ENCODE results near the gene RNF115.

- TF ChIP-seq POLR2A (IDR thresholded peaks at IDR 0.05): no peak
- no peak for TF ChIP-seq CTCF (IDR thresholded peaks at IDR 0.05)
- no peak for TF ChIP-seq EP300 (IDR thresholded peaks at IDR 0.05)
Measured at GRCh38 chr1:145799806-145800205, 24.1 kb downstream of the RNF115 start.

Measured in ovary (tissue), 3 donors.